ENCODE data around the gene MRPL34. TPM values are rescaled to one million over a fixed set of nuclear protein-coding genes. Genes with fewer than 3 reads are reported as not detected.

MRPL34 gene
- total RNA-seq, 2 donors from 2014 or later: 203 to 254 TPM

DNA sequence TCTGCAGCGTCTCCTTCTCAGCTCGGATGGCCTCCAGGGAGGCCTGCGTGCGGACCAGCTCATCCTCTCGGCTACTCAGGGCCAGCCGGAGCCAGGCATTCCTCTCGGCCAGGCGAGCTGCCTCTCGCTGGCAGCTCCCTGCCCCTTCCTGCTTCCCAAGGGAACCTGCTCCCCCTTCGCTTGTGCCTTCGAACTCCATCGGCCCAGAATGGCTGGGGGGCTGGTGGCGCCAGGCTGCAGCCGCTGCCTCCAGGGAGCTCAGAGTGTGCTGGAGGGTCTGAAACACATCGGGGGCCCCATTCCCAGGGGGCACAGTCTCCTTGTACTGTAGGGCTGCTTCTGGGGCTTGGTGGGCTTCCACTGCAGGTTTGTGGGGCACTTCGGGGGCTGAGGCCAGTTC lies 43.1 kb upstream of the MRPL34 start:
- Histone ChIP-seq H3K4me3 (peak overlapping the region in 1 of 2 donors; percentile 49), H3K27ac (no peak overlapping the region), H3K36me3 (no peaks in the 10 kb centered on the region), H3K4me1 (peaks cover 0 to under 1% of the 10 kb centered on the region in 2 donors), H3K27me3 (no peaks in the 10 kb centered on the region), H3K9me3 (peaks cover 0 to 7% of the 10 kb centered on the region in 2 donors)
- TF ChIP-seq, protein P1, sequence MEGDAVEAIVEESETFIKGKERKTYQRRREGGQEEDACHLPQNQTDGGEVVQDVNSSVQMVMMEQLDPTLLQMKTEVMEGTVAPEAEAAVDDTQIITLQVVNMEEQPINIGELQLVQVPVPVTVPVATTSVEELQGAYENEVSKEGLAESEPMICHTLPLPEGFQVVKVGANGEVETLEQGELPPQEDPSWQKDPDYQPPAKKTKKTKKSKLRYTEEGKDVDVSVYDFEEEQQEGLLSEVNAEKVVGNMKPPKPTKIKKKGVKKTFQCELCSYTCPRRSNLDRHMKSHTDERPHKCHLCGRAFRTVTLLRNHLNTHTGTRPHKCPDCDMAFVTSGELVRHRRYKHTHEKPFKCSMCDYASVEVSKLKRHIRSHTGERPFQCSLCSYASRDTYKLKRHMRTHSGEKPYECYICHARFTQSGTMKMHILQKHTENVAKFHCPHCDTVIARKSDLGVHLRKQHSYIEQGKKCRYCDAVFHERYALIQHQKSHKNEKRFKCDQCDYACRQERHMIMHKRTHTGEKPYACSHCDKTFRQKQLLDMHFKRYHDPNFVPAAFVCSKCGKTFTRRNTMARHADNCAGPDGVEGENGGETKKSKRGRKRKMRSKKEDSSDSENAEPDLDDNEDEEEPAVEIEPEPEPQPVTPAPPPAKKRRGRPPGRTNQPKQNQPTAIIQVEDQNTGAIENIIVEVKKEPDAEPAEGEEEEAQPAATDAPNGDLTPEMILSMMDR (IDR thresholded peaks at IDR 0.05): no peak
- DNase-seq (ENCODE audit: low spot score): no peak

DNA sequence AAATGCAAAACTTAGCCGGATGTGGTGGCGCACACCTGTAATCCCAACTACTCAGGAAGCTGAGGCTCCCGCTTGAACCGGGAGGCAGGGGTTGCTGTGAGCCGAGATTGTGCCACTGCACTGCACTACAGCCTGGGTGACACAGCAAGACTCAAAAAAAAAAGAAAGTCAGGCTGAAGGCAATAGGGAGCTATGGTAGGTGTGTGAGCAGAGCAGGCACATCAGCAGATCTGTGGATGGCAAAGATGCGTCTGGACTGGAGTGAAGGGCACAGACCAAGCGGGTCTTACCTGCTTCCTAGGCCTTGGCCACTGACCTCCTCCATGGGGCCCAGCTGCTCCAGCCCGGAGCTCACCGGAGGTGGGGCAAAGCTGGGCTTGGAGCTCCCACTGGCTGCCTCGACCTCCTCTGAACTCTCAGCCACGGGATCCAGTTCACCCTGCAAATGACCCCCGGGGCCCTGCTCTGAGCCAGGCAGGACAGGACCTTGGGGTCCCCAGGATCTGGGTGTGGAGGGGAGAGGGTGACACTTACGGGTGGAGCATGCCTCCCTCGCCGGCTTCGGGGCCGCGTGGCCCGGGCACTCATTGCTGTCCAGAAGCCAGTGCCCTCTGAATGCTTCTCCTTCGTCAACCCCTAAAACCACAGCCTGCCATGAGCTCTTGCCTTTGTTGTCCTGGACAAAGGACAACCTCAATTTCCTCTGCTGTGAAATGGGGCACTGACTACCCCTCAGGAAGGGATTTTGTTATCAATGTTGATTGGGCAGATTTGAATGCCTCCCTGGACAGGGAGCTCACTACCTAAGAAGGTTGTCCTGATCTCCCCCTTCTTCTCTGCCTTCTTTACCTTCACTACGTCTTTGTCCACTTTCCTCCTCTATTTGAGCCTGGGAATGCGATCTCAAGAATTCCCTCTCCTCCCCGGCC lies 41.7 kb upstream of the MRPL34 start:
- Histone ChIP-seq H3K4me1 (peaks cover 0 to 7% of the 10 kb centered on the region in 2 donors), H3K9me3 (peaks cover 0 to 7% of the 10 kb centered on the region in 2 donors), H3K27ac (peak overlapping the region; percentile 64 to 72)

GRCh38 chr19:17264641-17264979 lies 41.1 kb upstream of the MRPL34 start, which contains the start of gene USHBP1:
Gene USHBP1, minus strand, starts transcription at chr19:17264745. Its CDS starts 446 bp downstream, at chr19:17264299.
- peak within 1 kb of the TSS; percentile 64 to 72 for H3K27ac ChIP-seq
- peaks cover 2% of the 10 kb centered on the region for H3K36me3 ChIP-seq
- H3K9me3 ChIP-seq: peaks cover 0 to under 1% of the 10 kb centered on the region in 2 donors
- no peaks in the 10 kb centered on the region for H3K27me3 ChIP-seq
- TF ChIP-seq, protein P1 (IDR thresholded peaks at IDR 0.05): no peak
- peaks cover 0 to 7% of the 10 kb centered on the region in 2 donors for H3K4me1 ChIP-seq
- peak within 1 kb of the TSS; percentile 36 to 49 for H3K4me3 ChIP-seq
- DNase-seq (ENCODE audit: low spot score): no peak

More for the DNA sequence above, 41.7 kb upstream of the MRPL34 start:
- Histone ChIP-seq H3K36me3 (no peaks in the 10 kb centered on the region), H3K4me3 (peak overlapping the region; percentile 36 to 49), H3K27me3 (no peaks in the 10 kb centered on the region)
- TF ChIP-seq, protein P1 (IDR thresholded peaks at IDR 0.05): no peak
- no peak for DNase-seq (ENCODE audit: low spot score)

GRCh38 chr19:17266026-17266425 lies 39.6 kb upstream of the MRPL34 start:
- peak overlapping the region in 1 of 2 donors; percentile 52 for H3K27ac ChIP-seq
- H3K36me3 ChIP-seq: peaks cover 9% of the 10 kb centered on the region
- H3K9me3 ChIP-seq: no peaks in the 10 kb centered on the region
- TF ChIP-seq, protein P1 (IDR thresholded peaks at IDR 0.05): no peak
- no peak overlapping the region for H3K4me3 ChIP-seq
- H3K4me1 ChIP-seq: peaks cover 0 to 7% of the 10 kb centered on the region in 2 donors
- DNase-seq (ENCODE audit: low spot score): no peak
- H3K27me3 ChIP-seq: no peaks in the 10 kb centered on the region

DNA sequence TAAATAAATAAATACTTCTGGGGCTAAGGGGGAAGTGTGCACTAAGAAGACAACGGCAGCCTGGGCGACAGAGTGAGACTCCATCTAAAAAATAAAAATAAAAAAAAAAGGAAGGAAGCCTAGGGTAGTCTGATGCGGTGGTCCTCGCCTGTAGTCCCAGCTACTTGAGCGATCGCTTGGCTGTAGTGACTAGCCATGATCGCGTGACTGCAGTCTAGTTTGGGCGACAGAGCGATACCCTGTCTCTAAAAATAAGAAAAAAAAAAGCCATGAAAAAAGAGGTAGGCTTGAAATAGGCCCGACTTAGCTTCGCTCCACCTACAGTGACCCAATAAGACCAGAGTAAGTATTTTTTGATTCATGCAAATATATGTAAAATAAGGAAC lies 39.1 kb upstream of the MRPL34 start:
- TF ChIP-seq, protein P1 (IDR thresholded peaks at IDR 0.05): no peak
- Histone ChIP-seq H3K36me3 (peaks cover 13% of the 10 kb centered on the region), H3K4me3 (no peak overlapping the region), H3K4me1 (peaks cover 0 to 7% of the 10 kb centered on the region in 2 donors), H3K27ac (peak overlapping the region in 1 of 2 donors; percentile 52), H3K9me3 (no peaks in the 10 kb centered on the region), H3K27me3 (no peaks in the 10 kb centered on the region)
- DNase-seq (ENCODE audit: low spot score): no peak
